HCT116 (cell line): Measurements from ENCODE around the gene TAPT1. TPM values are rescaled to one million over a fixed set of nuclear protein-coding genes. Genes with fewer than 3 reads are reported as not detected.

ENCODE experiments used
- ATAC-seq: fragments of 200-7000 bp; cut with Tn5 transposase; 2 replicates; pipeline ENCODE4 v1.9.1; 2020; ENCODE audit warnings: mild to moderate bottlenecking, moderate library complexity
- BruUV-seq: library from RNA; stranded (reverse); fragments of 400-500 nt; replicated peaks from 2 replicates; lab custom pipeline; 2021; lab: Mats Ljungman, UMichigan
- CTCF ChIA-PET: fragments of 300-600 bp; sonication (Branson Sonifier 250); formaldehyde crosslinking; loops from one replicate; lab custom pipeline; 2021; ENCODE audit warnings: antibody characterized with exemption; lab: Charles Lee
- POLR2A ChIA-PET: fragments of 300-600, 350-600 bp; sonication (Branson Sonifier 250); formaldehyde crosslinking; loops from one replicate; lab custom pipeline; 2021; ENCODE audit warnings: antibody characterized with exemption; lab: Charles Lee
- RAD21 ChIA-PET, 2 experiments: fragments of 300-600 bp; sonication (Branson Sonifier 250); formaldehyde crosslinking; loops; one replicate each; lab custom pipeline; 2023; ENCODE audit warnings: low total read pairs in 2 of 2; ENCODE audit not compliant: uncharacterized antibody in 2 of 2, unreplicated experiment in 2 of 2, low non-redundant PET in 1 of 2; lab: Charles Lee
- DNase-seq: peaks from one replicate; pipeline ENCODE4 v3.0.0-alpha.2; 2010; ENCODE audit warnings: low read depth, low spot score
- H2AFZ ChIP-seq: fragments of 200-600 bp; shearing (Covaris generic), sonication (generic); 2 replicates; pipeline ENCODE4 v1.6.1; 2017; ENCODE audit warnings: low read depth, mixed run types, mixed read lengths, antibody characterized with exemption, low read length; ENCODE audit not compliant: poor library complexity, severe bottlenecking
- H3K27ac ChIP-seq: 2 replicates; pipeline ENCODE4 v1.5.1; 2012; ENCODE audit warnings: low read depth, low read length
- H3K27me3 ChIP-seq: fragments of 200-600 bp; sonication (generic); 2 replicates; pipeline ENCODE4 v1.6.1; 2016; ENCODE audit warnings: mixed run types, low read length, mixed read lengths; ENCODE audit not compliant: insufficient read depth
- H3K36me3 ChIP-seq, 2 experiments: fragments of 200-500 bp in 1 of 2; fragments of 200-600 bp in 1 of 2; sonication (Bioruptor generic) in 1 of 2; sonication (generic) in 1 of 2; 2 replicates each; pipeline versions ENCODE4 v1.5.1 to v1.6.1; 2014 to 2016; ENCODE audit warnings: low read length in 2 of 2, inconsistent platforms in 1 of 2, mixed read lengths in 1 of 2, mixed run types in 1 of 2; ENCODE audit not compliant: insufficient read depth in 2 of 2, control insufficient read depth in 1 of 2
- H3K4me1 ChIP-seq, 2 experiments: fragments of 200-600 bp in 1 of 2; sonication (generic) in 1 of 2; 2 replicates each; pipeline versions ENCODE4 v1.5.1 to v1.6.1; 2012 to 2017; ENCODE audit warnings: low read length in 2 of 2, inconsistent platforms in 1 of 2, mild to moderate bottlenecking in 1 of 2, mixed read lengths in 1 of 2, mixed run types in 1 of 2, moderate library complexity in 1 of 2; ENCODE audit not compliant: insufficient read depth in 2 of 2, control insufficient read depth in 1 of 2
- H3K4me2 ChIP-seq: fragments of 200-600 bp; sonication (generic); 2 replicates; pipeline ENCODE4 v1.6.1; 2017; ENCODE audit warnings: mixed run types, low read length, mixed read lengths
- H3K4me3 ChIP-seq, 2 experiments: fragments of 200-600 bp in 1 of 2; sonication (generic) in 1 of 2; replicated peaks in 1 of 2; 2 replicates each; pipeline ENCODE4 v1.5.1; 2011 to 2016; ENCODE audit warnings: low read length in 2 of 2, control low read depth in 1 of 2, low read depth in 1 of 2, mild to moderate bottlenecking in 1 of 2, mixed read lengths in 1 of 2, mixed run types in 1 of 2
- H3K79me2 ChIP-seq: fragments of 200-600 bp; sonication (generic); 2 replicates; pipeline ENCODE4 v1.6.1; 2017; ENCODE audit warnings: mild to moderate bottlenecking, mixed run types, low read length, moderate library complexity, mixed read lengths; ENCODE audit not compliant: insufficient read depth
- H3K9ac ChIP-seq: fragments of 200-600 bp; sonication (generic); 2 replicates; pipeline ENCODE4 v1.6.1; 2016; ENCODE audit warnings: low read length, mixed read lengths
- H3K9me2 ChIP-seq: fragments of 200-600 bp; sonication (generic), shearing (Covaris generic); 2 replicates; pipeline ENCODE4 v1.6.1; 2017; ENCODE audit warnings: mixed run types, mild to moderate bottlenecking, moderate library complexity; ENCODE audit not compliant: insufficient read depth
- H3K9me3 ChIP-seq, 2 experiments: fragments of 200-500 bp in 1 of 2; fragments of 200-600 bp in 1 of 2; sonication (Bioruptor generic) in 1 of 2; sonication (generic) in 1 of 2; 2 replicates each; pipeline ENCODE4 v1.6.1; 2014 to 2017; ENCODE audit warnings: low read length in 2 of 2, mixed read lengths in 2 of 2, inconsistent platforms in 1 of 2, low read depth in 1 of 2, mild to moderate bottlenecking in 1 of 2, mixed run types in 1 of 2, moderate library complexity in 1 of 2; ENCODE audit not compliant: control insufficient read depth in 1 of 2, insufficient read depth in 1 of 2
- H4K20me1 ChIP-seq: fragments of 200-600 bp; sonication (generic), shearing (Covaris generic); 2 replicates; pipeline ENCODE4 v1.6.1; 2017; ENCODE audit warnings: mixed run types, mild to moderate bottlenecking, moderate library complexity; ENCODE audit not compliant: insufficient read depth
- CBX3 ChIP-seq: IDR thresholded peaks from 2 replicates; pipeline ENCODE4 v1.6.1; 2012; ENCODE audit warnings: low read depth
- CTCF ChIP-seq, 3 experiments: fragments of 200-600 bp in 1 of 3; sonication (generic) in 1 of 3; IDR thresholded peaks in 2 of 3; conservative IDR thresholded peaks in 1 of 3; 2 replicates each; pipeline ENCODE4 v1.5.1; 2012 to 2017; ENCODE audit warnings: low read depth in 2 of 3, low read length in 2 of 3, antibody characterized with exemption in 1 of 3, borderline replicate concordance in 1 of 3, control low read depth in 1 of 3, mild to moderate bottlenecking in 1 of 3, mixed read lengths in 1 of 3, mixed run types in 1 of 3, moderate library complexity in 1 of 3; ENCODE audit not compliant: insufficient read depth in 1 of 3
- EGR1 ChIP-seq: IDR thresholded peaks from 2 replicates; pipeline ENCODE4 v1.6.1; 2012; ENCODE audit warnings: low read depth
- ELF1 ChIP-seq: IDR thresholded peaks from 2 replicates; pipeline ENCODE4 v1.6.1; 2012; ENCODE audit warnings: low read depth, borderline replicate concordance
- EZH2 ChIP-seq: fragments of 200-600 bp; sonication (generic); IDR thresholded peaks from 2 replicates; pipeline ENCODE4 v1.6.1; 2017; ENCODE audit warnings: antibody characterized with exemption, mixed run types
- EZH2phosphoT487 ChIP-seq: fragments of 200-600 bp; IDR thresholded peaks from 2 replicates; pipeline ENCODE4 v1.6.1; 2018; ENCODE audit warnings: antibody characterized with exemption, borderline replicate concordance
- FOSL1 ChIP-seq: IDR thresholded peaks from 2 replicates; pipeline ENCODE4 v1.6.1; 2012; ENCODE audit warnings: low read depth
- JUND ChIP-seq: IDR thresholded peaks from 2 replicates; pipeline ENCODE4 v1.6.1; 2012
- MAX ChIP-seq: IDR thresholded peaks from 2 replicates; pipeline ENCODE4 v1.6.1; 2012
- RAD21 ChIP-seq: IDR thresholded peaks from 2 replicates; pipeline ENCODE4 v1.6.1; 2012; ENCODE audit warnings: low read depth, mild to moderate bottlenecking
- REST ChIP-seq: IDR thresholded peaks from 2 replicates; pipeline ENCODE4 v1.6.1; 2012; ENCODE audit warnings: low read depth
- SIN3A ChIP-seq: IDR thresholded peaks from 2 replicates; pipeline ENCODE4 v1.6.1; 2012; ENCODE audit warnings: low read depth
- SRF ChIP-seq: IDR thresholded peaks from 2 replicates; pipeline ENCODE4 v1.6.1; 2012; ENCODE audit warnings: low read depth
- YY1 ChIP-seq: IDR thresholded peaks from 2 replicates; pipeline ENCODE4 v1.6.1; 2011; ENCODE audit warnings: low read length, low read depth, moderate library complexity, mild to moderate bottlenecking; ENCODE audit not compliant: insufficient replicate concordance; ENCODE audit errors: extremely low read depth
- ZFX ChIP-seq: fragments of 450-650 bp; IDR thresholded peaks from 2 replicates; pipeline ENCODE4 v1.6.1; 2017
- ZNF274 ChIP-seq: fragments of 200-500 bp; sonication (Bioruptor generic); IDR thresholded peaks from 2 replicates; pipeline ENCODE4 v1.6.1; 2014; ENCODE audit warnings: mild to moderate bottlenecking, low read depth, low read length, inconsistent platforms
- intact Hi-C: fragments of 100-400 bp; cut with micrococcal nuclease; formaldehyde crosslinking; loops from 2 replicates; pipeline ENCODE4 v1.10.0; 2022
- total RNA-seq: library from RNA; stranded (reverse); gene quantifications from one replicate; pipeline ENCODE4 v1.2.1, GENCODE V29; 2021; ENCODE audit not compliant: unreplicated experiment

The TAPT1 gene
- total RNA-seq, 1 experiment from 2014 or later: 11.7 TPM

- H3K9me2 ChIP-seq: no peaks in the 10 kb centered on the region
- ChIA-PET CTCF (no interaction called here), POLR2A (no interaction called here), RAD21 (interaction anchor here in 1 of 2 experiments (0.8 kb wide), 1 partner anchor 121 kb away, joined by 3 read pairs; no protein-coding TSS in a partner anchor)
- H3K4me3 ChIP-seq: no peak overlapping the region
- H3K79me2 ChIP-seq: no peaks in the 10 kb centered on the region
- H3K4me1 ChIP-seq: no peaks in the 10 kb centered on the region
- no peak overlapping the region for H2AFZ ChIP-seq
- DNase-seq: no peak
- H3K4me2 ChIP-seq: no peak overlapping the region
- no peaks in the 10 kb centered on the region for H3K36me3 ChIP-seq
- no peaks in the 10 kb centered on the region for H3K9me3 ChIP-seq
- no peak for ATAC-seq
- no peak overlapping the region for H3K9ac ChIP-seq
- no peaks in the 10 kb centered on the region for H4K20me1 ChIP-seq
- H3K27me3 ChIP-seq: 0 out of 2 replicates have a peak, but pooled peaks cover 8% of the 10 kb centered on the region
- BruUV-seq: no TSS peak
- intact Hi-C loops: no loop called here
- no peak for TF ChIP-seq CTCF (IDR thresholded peaks at IDR 0.05 in 2 of 3, conservative IDR thresholded peaks at IDR 0.05 in 1 of 3; ENCODE audit: borderline replicate concordance in 1 of 3, insufficient read depth in 1 of 3, low read depth in 2 of 3, low read length in 2 of 3)
- no peak overlapping the region for H3K27ac ChIP-seq
Observed at GRCh38 chr4:16122308-16122711, 104.0 kb downstream of the TAPT1 start.

- Histone ChIP-seq H3K9me2 (no peaks in the 10 kb centered on the region), H3K36me3 (no peaks in the 10 kb centered on the region), H3K79me2 (no peaks in the 10 kb centered on the region), H3K9ac (no peak overlapping the region), H3K4me3 (no peak overlapping the region), H2AFZ (no peak overlapping the region), H3K27me3 (0 out of 2 replicates have a peak, but pooled peaks cover 11% of the 10 kb centered on the region), H3K4me2 (no peak overlapping the region), H3K9me3 (no peaks in the 10 kb centered on the region), H4K20me1 (no peaks in the 10 kb centered on the region), H3K4me1 (no peaks in the 10 kb centered on the region), H3K27ac (no peak overlapping the region)
- RAD21 ChIA-PET: no interaction called here
- CTCF ChIA-PET: no interaction called here
- TF ChIP-seq EGR1: no peak
- no peak for TF ChIP-seq JUND
- TF ChIP-seq ELF1: no peak
- no peak for TF ChIP-seq YY1
- TF ChIP-seq CBX3: no peak
- no peak for TF ChIP-seq SRF
- no peak for TF ChIP-seq ZNF274
- no peak for TF ChIP-seq MAX
- no peak for TF ChIP-seq RAD21
- no peak for TF ChIP-seq EZH2
- no peak for TF ChIP-seq EZH2phosphoT487
- no peak for TF ChIP-seq FOSL1
- no peak for TF ChIP-seq REST
- TF ChIP-seq SIN3A: no peak
- no peak for TF ChIP-seq ZFX
- POLR2A ChIA-PET: no interaction called here
- ATAC-seq (no peak), DNase-seq (no peak)
- intact Hi-C loops: no loop called here
- no TSS peak for BruUV-seq
Observed at GRCh38 chr4:16120720-16121119, 105.6 kb downstream of the TAPT1 start.
